HG03045 (cell line): ENCODE data around the gene TEX29.

ENCODE experiments used
- ATAC-seq: cut with Tn5 transposase; IDR thresholded peaks from one replicate; pipeline ENCODE4 v1.9.1; 2021; ENCODE audit warnings: mild to moderate bottlenecking, moderate library complexity; ENCODE audit not compliant: unreplicated experiment

TEX29 gene

DNA sequence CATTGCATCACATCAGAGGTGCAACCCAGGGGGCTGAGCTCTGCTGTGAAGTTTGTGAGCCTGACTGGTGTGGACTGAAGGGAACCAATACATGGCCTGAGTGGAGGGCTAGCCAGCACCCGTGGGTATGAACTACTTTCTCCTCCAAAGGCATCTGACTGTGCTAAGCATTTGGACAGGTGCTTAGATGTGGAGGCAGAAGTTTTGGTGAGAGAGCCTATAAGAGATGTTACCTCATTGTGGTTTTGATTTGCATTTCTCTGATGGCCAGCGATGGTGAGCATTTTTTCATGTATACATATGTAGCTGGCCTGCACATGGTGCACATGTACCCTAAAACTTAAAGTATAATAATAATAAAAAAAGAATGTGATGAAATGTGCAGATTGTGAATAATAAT is 46.9 kb downstream of the TEX29 start:
- no peak for ATAC-seq

DNA sequence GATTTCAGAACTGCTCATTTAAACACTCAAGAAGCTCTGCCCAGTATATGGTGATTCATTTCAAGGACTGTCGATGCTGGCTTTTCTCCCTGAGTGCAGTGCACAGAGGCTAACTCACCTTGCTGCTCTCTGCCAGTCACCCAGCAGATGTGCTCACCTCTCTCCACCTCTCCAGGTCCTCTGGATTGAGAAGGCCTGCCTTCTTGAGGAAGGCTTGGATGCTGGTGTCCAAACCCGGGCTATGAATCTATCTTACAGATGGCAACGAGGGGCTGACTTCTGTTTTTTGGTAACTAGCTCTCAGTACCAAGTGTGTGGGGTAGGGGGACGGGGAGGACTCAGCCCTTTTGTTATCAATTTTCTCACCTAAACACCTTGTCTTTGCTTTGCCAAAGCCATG is 47.6 kb downstream of the TEX29 start:
- ATAC-seq, result no peak

- ATAC-seq, result no peak
Measured at GRCh38 chr13:111370147-111370546, 49.7 kb downstream of the TEX29 start.

- ATAC-seq, result no peak
Measured at GRCh38 chr13:111370570-111371535, 50.4 kb downstream of the TEX29 start.

DNA sequence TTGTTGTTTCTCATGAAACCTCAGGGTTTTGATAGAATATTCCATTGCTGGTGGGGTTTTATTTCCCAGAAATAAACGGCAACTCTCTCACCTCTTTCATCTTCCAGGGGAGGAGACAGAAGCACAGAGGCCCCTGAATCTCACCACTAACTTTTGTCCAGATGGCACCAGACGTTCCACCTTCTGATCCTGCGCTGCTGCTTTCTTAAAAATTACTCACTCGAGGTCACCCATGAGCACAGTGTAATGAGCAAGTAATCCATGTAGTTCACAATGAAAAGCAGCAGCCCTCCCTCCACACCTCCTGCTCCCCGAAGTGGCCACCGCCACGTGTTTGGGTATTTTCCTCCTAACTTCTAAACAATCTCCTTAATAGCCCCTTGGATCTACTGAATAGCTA is 51.3 kb downstream of the TEX29 start:
- no peak for ATAC-seq

DNA sequence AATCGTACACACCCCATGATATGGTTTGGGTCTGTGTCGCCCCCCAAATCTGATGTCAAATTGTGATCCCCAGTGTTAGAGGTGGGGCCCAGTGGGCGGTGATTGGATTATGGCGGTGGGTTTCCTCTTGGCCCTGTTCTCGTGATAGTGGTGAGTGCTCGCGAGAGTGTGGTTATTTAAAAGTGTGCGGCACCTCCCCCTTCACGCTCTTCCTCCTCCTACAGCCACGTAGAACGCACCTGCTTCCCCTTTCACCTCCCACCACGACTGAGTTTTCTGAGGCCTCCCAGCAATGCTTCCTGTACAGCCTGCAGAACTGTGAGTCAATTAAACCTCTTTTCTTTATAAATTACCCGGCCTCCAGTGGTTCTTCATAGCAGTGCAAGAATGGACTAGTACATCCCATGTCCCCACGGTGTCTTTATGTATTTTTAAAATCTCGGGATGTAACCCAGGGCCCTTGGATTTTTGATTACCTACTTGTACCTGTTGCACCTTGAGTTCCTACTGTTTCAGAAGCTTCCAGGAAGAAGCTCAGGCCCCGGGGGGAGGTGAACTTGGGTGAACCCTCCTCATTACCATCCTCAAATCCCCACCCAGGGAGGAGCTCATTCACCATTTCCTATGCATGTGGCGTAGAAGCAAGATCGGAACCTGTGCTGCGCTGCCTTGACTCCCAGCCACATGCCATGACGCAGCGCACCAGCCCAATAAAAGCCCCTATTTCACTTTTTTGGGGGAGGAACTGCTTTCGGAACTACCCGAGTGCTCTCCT is 52.4 kb downstream of the TEX29 start:
- no peak for ATAC-seq

GRCh38 chr13:111373486-111373885 is 53.0 kb downstream of the TEX29 start:
- ATAC-seq, result no peak

DNA sequence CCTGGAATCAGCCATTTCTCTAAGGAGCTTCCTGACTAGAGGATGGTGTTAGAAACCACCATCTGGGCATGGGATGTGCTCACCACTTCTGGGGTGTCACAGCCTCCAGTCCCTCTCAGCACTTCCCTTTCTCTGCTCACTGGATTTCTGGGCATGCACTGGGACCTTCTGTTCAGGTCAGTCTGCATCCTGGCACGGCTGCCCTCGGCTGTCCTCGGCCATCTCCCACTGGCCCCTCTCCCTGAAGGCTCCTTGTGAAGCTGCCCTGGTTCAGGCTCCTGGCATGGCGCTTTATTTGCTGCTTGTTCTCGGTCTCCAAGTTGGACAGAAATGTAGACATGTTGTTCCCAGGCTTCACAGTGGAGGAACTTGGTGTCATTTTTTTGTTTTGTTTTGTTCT is 60.0 kb downstream of the TEX29 start:
- ATAC-seq, result no peak

- no peak for ATAC-seq
Measured at GRCh38 chr13:111382411-111382810, 62.0 kb downstream of the TEX29 start.

GRCh38 chr13:111382877-111383276 is 62.4 kb downstream of the TEX29 start:
- no peak for ATAC-seq

- ATAC-seq, result no peak
Measured at GRCh38 chr13:111383591-111384440, 63.4 kb downstream of the TEX29 start.

DNA sequence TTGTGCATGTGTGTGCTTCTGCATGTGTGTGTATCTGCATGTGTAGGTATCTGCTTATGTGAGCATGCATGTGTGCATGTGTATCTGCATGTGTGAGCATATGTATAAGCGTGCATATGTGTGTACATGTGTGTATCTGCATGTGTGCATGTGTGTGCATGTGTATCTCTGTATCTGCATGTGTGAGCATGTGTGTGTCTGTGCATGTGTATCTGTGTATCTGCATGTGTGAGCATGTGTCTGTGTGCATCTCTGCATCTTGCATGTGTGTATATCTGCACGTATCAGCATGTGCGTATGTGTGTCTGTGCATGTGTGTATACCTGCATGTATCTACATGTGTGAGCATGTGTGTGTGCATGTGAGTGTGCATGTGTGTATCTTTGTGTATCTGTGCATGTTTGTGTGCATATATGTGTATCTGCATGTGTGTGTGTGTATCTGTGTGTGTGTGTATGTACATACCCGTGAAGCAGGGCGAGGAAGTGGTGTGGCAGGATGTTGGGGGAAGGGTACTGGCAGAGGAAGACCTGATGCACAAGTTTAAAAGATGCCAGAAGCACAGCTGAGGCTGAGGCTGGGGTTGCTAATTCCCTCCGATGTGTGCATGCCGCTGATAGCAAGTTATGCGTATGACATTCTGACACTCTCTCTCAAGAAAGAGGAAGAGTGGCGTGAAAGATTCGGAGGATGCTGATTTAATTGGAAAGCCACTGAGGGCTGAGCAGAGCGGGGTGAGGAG is 64.2 kb downstream of the TEX29 start:
- ATAC-seq, result no peak

- ATAC-seq, result no peak
Measured at GRCh38 chr13:111385183-111385857, 64.9 kb downstream of the TEX29 start.

GRCh38 chr13:111387026-111387871 is 66.8 kb downstream of the TEX29 start:
- no peak for ATAC-seq

- no peak for ATAC-seq
Measured at GRCh38 chr13:111387945-111388600, 67.6 kb downstream of the TEX29 start.

DNA sequence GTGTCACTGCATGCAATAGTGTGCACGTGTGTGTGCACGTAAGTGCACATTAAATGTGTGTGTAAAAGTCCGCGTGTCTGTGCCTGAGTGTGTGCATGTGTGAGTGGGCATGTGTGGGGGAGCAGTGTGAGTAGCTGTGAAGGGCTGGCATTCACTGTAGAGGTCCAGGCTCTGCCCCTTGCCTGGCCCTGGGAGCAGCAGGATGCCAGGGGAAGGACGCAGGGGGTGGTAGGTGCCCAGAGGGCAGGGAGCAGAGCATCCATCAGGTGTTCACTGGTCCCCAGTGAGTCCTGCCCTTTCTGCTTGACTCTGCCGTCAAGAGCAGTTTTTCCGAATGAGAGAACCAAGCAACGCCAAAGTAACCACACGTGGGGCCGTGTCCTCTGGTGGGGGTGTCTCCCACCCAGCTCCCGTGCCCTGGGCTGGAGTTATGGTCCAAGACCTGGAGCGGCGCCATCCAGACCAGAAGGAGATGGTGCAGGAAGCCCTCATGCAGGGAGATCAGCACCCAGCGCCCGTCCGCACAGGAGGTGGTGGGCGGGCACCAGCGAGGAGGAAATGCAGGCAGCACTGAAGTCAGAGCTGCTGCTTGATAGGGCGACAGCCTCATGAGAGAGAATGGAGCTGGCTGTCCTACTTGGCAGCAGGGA is 68.5 kb downstream of the TEX29 start:
- no peak for ATAC-seq

DNA sequence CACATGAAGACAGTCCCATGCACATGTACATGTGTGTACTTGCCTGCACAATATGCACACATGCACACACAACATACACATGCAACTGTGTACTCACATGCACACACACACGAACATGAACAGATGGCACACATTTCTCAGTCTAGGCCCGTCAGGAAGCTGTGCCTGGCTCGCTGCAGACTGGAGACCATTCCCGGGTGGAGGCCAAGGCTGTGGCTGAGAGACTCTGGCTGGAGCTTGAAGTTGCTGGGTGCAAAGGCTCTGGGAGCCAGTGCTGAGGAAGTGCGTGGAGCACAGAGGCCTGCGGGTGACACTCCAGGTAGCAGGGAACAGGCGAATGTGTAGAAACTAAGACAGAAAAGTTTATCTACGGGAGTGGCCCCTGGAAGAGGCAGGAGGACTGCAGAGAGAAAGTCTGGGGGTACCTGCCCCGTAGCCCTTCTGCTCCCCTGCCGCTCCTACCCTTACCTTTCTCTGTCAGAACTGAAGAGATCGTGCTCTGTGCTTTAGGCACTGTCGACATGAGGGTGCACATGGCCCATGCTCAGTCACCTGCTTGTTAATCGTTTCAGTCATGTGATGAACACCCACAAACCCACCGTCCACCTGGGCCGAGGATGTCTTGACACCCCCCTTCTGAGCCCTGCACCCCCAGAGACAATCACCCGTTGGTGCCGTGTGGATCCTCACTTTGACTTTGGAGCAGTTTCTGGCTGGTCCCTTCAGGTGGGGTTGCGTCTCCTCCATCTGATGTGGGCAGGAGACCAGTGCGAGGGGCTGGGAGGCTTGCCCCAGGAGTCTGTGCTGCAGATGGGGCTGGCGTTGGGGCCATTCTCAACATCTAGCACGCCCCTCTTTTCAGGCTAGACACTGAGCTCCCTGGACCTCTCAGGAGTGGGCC is 69.4 kb downstream of the TEX29 start:
- ATAC-seq, result no peak
